GM12873 (cell line): Measurements from ENCODE around the gene HAVCR1.

Experiments
- CTCF ChIP-seq: IDR thresholded peaks from 2 replicates; pipeline ENCODE4 v1.5.1; 2012; ENCODE audit warnings: low read depth, mild to moderate bottlenecking, moderate library complexity, low read length, control low read depth; ENCODE audit not compliant: insufficient read depth; ENCODE audit errors: missing control alignments

Gene HAVCR1

GRCh38 chr5:157066080-157066479 lies 7.2 kb upstream of the HAVCR1 start:
- TF ChIP-seq CTCF, result no peak

- TF ChIP-seq CTCF, result no peak
Observed at GRCh38 chr5:157063776-157064430, 5.0 kb upstream of the HAVCR1 start.

- TF ChIP-seq CTCF, result no peak
Observed at GRCh38 chr5:157059891-157060290, 975 bp upstream of the HAVCR1 start.

GRCh38 chr5:157057459-157058370 lies 1.2 kb downstream of the HAVCR1 start:
- no peak for TF ChIP-seq CTCF

- TF ChIP-seq CTCF, result no peak
Observed at GRCh38 chr5:157051604-157052245, 7.2 kb downstream of the HAVCR1 start.

GRCh38 chr5:157050050-157050449 lies 8.9 kb downstream of the HAVCR1 start:
- no peak for TF ChIP-seq CTCF

GRCh38 chr5:157049605-157050004 lies 9.3 kb downstream of the HAVCR1 start:
- no peak for TF ChIP-seq CTCF
